BLaER1 treated with 17β-estradiol and CSF1 and Interleukin-3, amounts not matched to agents 10 nM and 100 nM (cell line): ENCODE data around the gene NPHP4.

Experiments
- H3K27ac ChIP-seq, 11 experiments: shearing (Covaris generic); formaldehyde crosslinking; 2 replicates each; pipeline ENCODE4 v1.8.1; 2022
- H3K27me3 ChIP-seq, 11 experiments: shearing (Covaris generic); formaldehyde crosslinking; 2 replicates each; pipeline ENCODE4 v1.8.1; 2022
- H3K36me3 ChIP-seq, 11 experiments: shearing (Covaris generic); formaldehyde crosslinking; 2 replicates each; pipeline ENCODE4 v1.8.1; 2022
- H3K4me1 ChIP-seq, 10 experiments: shearing (Covaris generic); formaldehyde crosslinking; 2 replicates each; pipeline ENCODE4 v1.8.1; 2022
- H3K4me2 ChIP-seq, 11 experiments: shearing (Covaris generic); formaldehyde crosslinking; 2 replicates each; pipeline ENCODE4 v1.8.1; 2022
- H3K4me3 ChIP-seq, 10 experiments: shearing (Covaris generic); formaldehyde crosslinking; 2 replicates each; pipeline ENCODE4 v1.8.1; 2022
- H3K9ac ChIP-seq, 11 experiments: shearing (Covaris generic); formaldehyde crosslinking; 2 replicates each; pipeline ENCODE4 v1.8.1; 2022
- H3K9me3 ChIP-seq, 11 experiments: shearing (Covaris generic); formaldehyde crosslinking; replicated peaks in 1 of 11; 2 replicates each; pipeline ENCODE4 v1.8.1; 2022
- H4K20me1 ChIP-seq, 11 experiments: shearing (Covaris generic); formaldehyde crosslinking; 2 replicates each; pipeline ENCODE4 v1.8.1; 2022
- Cebpa-rat ChIP-seq, 11 experiments: shearing (Covaris generic); IDR thresholded peaks; 2 replicates each; pipeline ENCODE4 v1.8.1; 2022

The NPHP4 gene

DNA sequence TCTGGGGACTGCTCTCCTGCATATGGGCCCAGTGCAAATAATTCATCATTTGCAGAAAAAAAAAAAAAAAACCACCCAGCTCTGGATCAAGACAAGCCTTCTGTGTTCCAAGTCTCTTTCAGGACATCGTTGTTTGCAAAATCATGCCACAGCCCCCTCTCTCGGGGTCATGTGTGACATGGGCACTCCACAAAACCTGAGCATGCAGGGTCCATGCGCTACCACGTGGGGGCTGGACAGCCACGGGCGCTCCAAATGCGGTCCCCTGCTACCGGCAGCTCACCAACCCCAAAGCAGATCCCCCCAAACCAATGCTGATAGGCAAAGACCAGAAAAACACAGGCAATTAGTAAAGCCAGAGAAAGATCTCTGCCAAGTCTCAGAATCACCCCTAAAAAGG is 17.6 kb downstream of the NPHP4 start:
- Histone ChIP-seq H4K20me1 (peaks cover 0 to 23% (median 0%) of the 10 kb centered on the region in 11 experiments; a peak in 1 of 22 replicates), H3K4me2 (peak overlapping the region; percentile 62 to 84 (median 75); a peak in 20 of 22 replicates), H3K9ac (peak overlapping the region in 8 of 11 experiments; percentile 70 to 81 (median 76); a peak in 13 of 22 replicates), H3K36me3 (peaks cover 8 to 57% (median 24%) of the 10 kb centered on the region in 11 experiments; a peak in 17 of 22 replicates), H3K27me3 (no peaks in the 10 kb centered on the region), H3K27ac (peak overlapping the region in 8 of 11 experiments; percentile 78 to 91 (median 86); a peak in 15 of 22 replicates), H3K4me3 (no peak overlapping the region), H3K9me3 (no peaks in the 10 kb centered on the region), H3K4me1 (peaks cover 28 to 67% (median 60%) of the 10 kb centered on the region in 10 experiments)
- TF ChIP-seq Cebpa-rat (IDR thresholded peaks at IDR 0.05): no peak

DNA sequence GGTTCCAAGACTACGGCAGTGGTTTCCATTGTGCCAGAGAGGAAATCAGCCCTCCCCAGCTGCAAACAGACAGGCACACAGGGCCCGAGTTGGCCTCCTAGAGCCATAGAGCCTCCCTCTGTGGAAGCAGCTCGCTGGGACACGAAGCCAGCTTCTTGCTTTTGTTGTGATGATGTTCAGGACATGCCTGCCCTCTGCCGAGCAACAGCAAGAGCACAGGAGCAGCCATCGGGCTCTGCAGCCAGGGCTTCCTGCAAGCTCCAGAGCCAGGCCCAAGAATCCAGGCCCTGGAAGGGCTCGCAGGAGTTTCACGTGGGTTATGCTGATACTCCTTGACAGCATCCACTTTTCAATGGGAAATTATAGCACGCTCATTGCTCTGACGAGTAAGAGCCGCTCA is 18.5 kb downstream of the NPHP4 start:
- Histone ChIP-seq H3K9ac (peak overlapping the region in 8 of 11 experiments; percentile 28 to 81 (median 76); a peak in 7 of 22 replicates), H3K36me3 (peaks cover 16 to 65% (median 29%) of the 10 kb centered on the region in 11 experiments; a peak in 19 of 22 replicates), H3K4me2 (peak overlapping the region in 9 of 11 experiments; percentile 67 to 84 (median 77); a peak in 16 of 22 replicates), H3K4me1 (peaks cover 22 to 64% (median 53%) of the 10 kb centered on the region in 10 experiments), H3K27me3 (no peaks in the 10 kb centered on the region), H3K4me3 (no peak overlapping the region), H3K9me3 (no peaks in the 10 kb centered on the region), H4K20me1 (peaks cover 0 to 28% (median 0%) of the 10 kb centered on the region in 11 experiments; a peak in 1 of 22 replicates), H3K27ac (peak overlapping the region in 6 of 11 experiments; percentile 78 to 91 (median 88); a peak in 11 of 22 replicates)
- TF ChIP-seq Cebpa-rat (IDR thresholded peaks at IDR 0.05): no peak

DNA sequence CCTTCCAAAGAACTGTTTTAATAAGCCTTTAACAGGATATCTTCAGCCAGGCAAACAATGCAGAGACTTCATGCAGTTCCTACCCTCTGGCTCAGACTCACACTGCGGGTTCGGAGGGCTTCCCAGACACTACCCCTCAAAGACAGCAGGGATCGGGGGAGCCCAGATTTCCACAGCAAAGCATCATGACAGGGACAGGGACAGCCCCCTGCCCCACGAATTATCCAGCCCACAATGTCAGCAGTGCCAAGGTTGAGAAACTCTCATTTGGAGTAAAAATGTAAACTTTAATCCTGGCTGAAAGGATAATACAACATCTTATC is 20.1 kb downstream of the NPHP4 start:
- Histone ChIP-seq H3K9me3 (no peaks in the 10 kb centered on the region), H3K9ac (no peak overlapping the region), H3K36me3 (peaks cover 26 to 77% (median 45%) of the 10 kb centered on the region in 11 experiments), H4K20me1 (peaks cover 0 to 28% (median 0%) of the 10 kb centered on the region in 11 experiments; a peak in 3 of 22 replicates), H3K27me3 (no peaks in the 10 kb centered on the region), H3K4me1 (peaks cover 18 to 56% (median 40%) of the 10 kb centered on the region in 10 experiments), H3K4me2 (no peak overlapping the region), H3K27ac (no peak overlapping the region), H3K4me3 (no peak overlapping the region)
- TF ChIP-seq Cebpa-rat (IDR thresholded peaks at IDR 0.05): no peak

DNA sequence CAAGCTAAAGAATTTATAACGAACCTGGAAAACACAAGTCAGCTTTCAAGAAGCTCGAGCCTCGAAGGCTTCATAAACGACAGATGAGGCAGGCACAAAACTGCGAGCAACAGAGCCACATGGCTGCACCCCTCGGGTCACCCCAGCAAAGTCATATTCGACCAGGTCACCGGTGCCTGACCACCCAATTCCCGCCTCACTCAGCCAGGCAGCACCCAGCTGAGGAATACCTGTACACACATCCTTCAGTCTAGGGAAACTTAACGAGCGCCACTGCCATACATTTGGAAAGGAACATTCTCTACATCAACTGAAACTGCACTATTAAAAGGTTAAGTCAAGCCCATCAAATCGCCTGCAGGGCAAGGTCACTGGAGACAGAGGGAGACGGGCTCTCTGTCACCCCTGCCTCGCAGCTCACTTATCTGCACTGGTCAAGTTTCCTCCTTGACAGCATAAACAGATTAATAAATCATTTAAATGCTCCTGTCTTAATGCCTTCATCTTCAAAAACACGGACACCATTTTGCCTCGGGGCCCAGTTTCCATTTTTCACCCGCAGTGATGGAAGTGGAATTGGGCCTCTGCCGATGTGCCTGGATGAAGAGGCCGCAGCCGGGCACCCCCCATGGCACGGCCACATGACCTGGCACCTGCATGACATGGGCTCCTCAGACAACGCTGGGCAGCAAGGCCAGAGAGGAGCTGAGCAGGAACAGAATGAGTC is 20.6 kb downstream of the NPHP4 start:
- H3K4me3 ChIP-seq: no peak overlapping the region

DNA sequence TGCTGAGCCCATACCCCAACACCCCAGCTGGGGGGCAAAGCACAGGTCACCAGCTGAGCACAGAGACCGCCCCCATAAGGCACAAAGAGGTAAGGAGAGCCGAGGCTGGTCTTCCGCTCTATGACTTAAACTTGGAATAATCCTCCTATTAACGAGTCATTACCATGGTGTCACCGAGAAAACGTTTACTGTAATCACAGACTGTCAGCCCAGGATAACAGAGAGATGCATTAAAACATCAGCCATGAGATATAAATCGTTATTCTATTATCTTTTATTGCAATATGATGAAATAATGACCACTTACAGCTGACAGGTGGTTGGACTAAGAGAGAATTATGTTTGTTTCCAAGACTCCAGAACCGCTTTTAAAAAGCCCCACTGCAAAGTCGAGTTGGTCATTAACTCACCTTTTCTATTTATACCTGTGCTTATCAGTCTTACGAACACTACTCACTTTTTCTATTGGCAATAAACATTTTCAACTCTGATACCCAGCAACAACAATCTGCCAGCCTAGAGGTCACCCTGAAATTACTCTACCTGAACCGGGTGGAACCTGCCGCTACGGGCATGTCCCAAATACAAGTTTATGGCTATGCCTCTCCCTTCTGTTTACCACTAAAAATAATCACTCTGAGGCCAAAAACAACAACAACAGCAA is 21.5 kb downstream of the NPHP4 start:
- Histone ChIP-seq H3K4me2 (no peak overlapping the region), H4K20me1 (peaks cover 0 to 28% (median 0%) of the 10 kb centered on the region in 11 experiments; a peak in 3 of 22 replicates), H3K9ac (no peak overlapping the region), H3K4me3 (no peak overlapping the region), H3K9me3 (no peaks in the 10 kb centered on the region), H3K27ac (no peak overlapping the region), H3K27me3 (no peaks in the 10 kb centered on the region), H3K36me3 (peaks cover 26 to 78% (median 53%) of the 10 kb centered on the region in 11 experiments), H3K4me1 (peaks cover 6 to 44% (median 26%) of the 10 kb centered on the region in 10 experiments)
- no peak for TF ChIP-seq Cebpa-rat (IDR thresholded peaks at IDR 0.05)

More for the DNA sequence above, 20.6 kb downstream of the NPHP4 start:
- Histone ChIP-seq H3K4me2 (no peak overlapping the region), H3K9ac (no peak overlapping the region), H3K9me3 (no peaks in the 10 kb centered on the region), H3K4me1 (peaks cover 15 to 53% (median 35%) of the 10 kb centered on the region in 10 experiments), H3K27me3 (no peaks in the 10 kb centered on the region), H3K27ac (no peak overlapping the region), H4K20me1 (peaks cover 0 to 28% (median 0%) of the 10 kb centered on the region in 11 experiments; a peak in 3 of 22 replicates), H3K36me3 (peaks cover 26 to 77% (median 50%) of the 10 kb centered on the region in 11 experiments)
- no peak for TF ChIP-seq Cebpa-rat (IDR thresholded peaks at IDR 0.05)

GRCh38 chr1:5969168-5969567 is 23.1 kb downstream of the NPHP4 start:
- Histone ChIP-seq H3K4me1 (peaks cover 0 to 28% (median 10%) of the 10 kb centered on the region in 10 experiments; a peak in 18 of 20 replicates), H3K27me3 (no peaks in the 10 kb centered on the region), H3K27ac (no peak overlapping the region), H3K4me3 (no peak overlapping the region), H3K9ac (no peak overlapping the region), H3K36me3 (peaks cover 30 to 90% (median 60%) of the 10 kb centered on the region in 11 experiments), H3K9me3 (no peaks in the 10 kb centered on the region), H4K20me1 (peaks cover 0 to 28% (median 0%) of the 10 kb centered on the region in 11 experiments; a peak in 3 of 22 replicates), H3K4me2 (no peak overlapping the region; a peak in 1 of 22 replicates)
- no peak for TF ChIP-seq Cebpa-rat (IDR thresholded peaks at IDR 0.05)

DNA sequence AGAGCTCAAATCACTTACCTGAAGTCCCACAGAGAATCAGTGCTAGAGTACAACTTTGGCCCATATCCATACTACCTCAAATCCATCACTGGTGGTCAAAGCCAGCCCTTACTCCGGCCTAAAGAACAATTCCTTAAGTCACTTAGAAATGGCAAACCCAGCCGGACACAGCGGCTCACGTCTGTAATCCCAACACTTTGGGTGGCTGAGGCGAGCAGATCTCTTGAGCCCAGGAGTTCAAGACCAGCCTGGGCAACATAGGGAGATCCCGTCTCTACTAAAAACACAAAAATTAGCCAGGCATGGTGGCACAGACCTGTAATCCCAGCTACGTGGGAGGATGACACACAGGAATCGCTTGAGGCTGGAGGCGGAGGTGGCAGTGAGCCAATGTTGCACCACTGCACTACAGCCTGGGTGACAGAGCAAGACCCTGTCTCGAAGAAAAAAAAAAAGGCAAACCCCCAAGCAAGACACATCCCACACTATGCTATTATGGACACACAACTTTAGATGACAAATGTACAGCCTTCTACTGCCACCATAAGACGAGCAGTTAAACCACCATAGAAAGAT is 24.0 kb downstream of the NPHP4 start:
- Histone ChIP-seq H3K4me1 (peaks cover 0 to 19% (median 2%) of the 10 kb centered on the region in 10 experiments; a peak in 9 of 20 replicates), H3K4me2 (peak overlapping the region in 1 of 11 experiments; percentile 12; a peak in 1 of 22 replicates), H3K9ac (no peak overlapping the region), H3K27me3 (no peaks in the 10 kb centered on the region), H3K4me3 (no peak overlapping the region), H4K20me1 (peaks cover 0 to 23% (median 0%) of the 10 kb centered on the region in 11 experiments; a peak in 3 of 22 replicates), H3K36me3 (peaks cover 30 to 87% (median 59%) of the 10 kb centered on the region in 11 experiments), H3K27ac (no peak overlapping the region), H3K9me3 (no peaks in the 10 kb centered on the region)
- no peak for TF ChIP-seq Cebpa-rat (IDR thresholded peaks at IDR 0.05)

GRCh38 chr1:5967351-5968160 is 24.7 kb downstream of the NPHP4 start:
- Histone ChIP-seq H4K20me1 (peaks cover 0 to 23% (median 0%) of the 10 kb centered on the region in 11 experiments; a peak in 3 of 22 replicates), H3K27me3 (no peaks in the 10 kb centered on the region), H3K27ac (no peak overlapping the region), H3K36me3 (peaks cover 33 to 88% (median 62%) of the 10 kb centered on the region in 11 experiments), H3K9ac (no peak overlapping the region), H3K4me2 (no peak overlapping the region), H3K9me3 (no peaks in the 10 kb centered on the region), H3K4me1 (peaks cover 0 to 14% (median 0%) of the 10 kb centered on the region in 10 experiments; a peak in 5 of 20 replicates), H3K4me3 (no peak overlapping the region)
- TF ChIP-seq Cebpa-rat (IDR thresholded peaks at IDR 0.05): no peak
